CD4-positive, alpha-beta T cell treated with Interleukin-4 for 1 hour (primary cell): ENCODE results near the gene CTNNA3.
A peak's percentile ranks its signal among the peaks of the same experiment; 100 is the strongest.
"Not testable (repeated sequence)": the region's sequence is repeated elsewhere in the genome, so short reads cannot be mapped to it uniquely, and the experiment has no call there.

Experiments
- DNase-seq, 2 donors: peaks; one replicate each; pipeline ENCODE4 v3.0.0-alpha.2; 2020 to 2022

CTNNA3 gene

GRCh38 chr10:67696029-67696428, at the start of gene CTNNA3:
Gene CTNNA3 (minus strand): TSS chr10:67696195.
- no peak for DNase-seq

- DNase-seq = peak in 1 of 2 donors; percentile 28
These were observed 39.4 kb upstream of the CTNNA3 start for GRCh38 chr10:67735430-67735829.

GRCh38 chr10:67733511-67733910, 37.5 kb upstream of the CTNNA3 start:
- DNase-seq = no peak

- DNase-seq = no peak
These were observed 29.6 kb upstream of the CTNNA3 start for GRCh38 chr10:67725567-67725966.

GRCh38 chr10:67723601-67724000, 27.6 kb upstream of the CTNNA3 start:
- no peak for DNase-seq

GRCh38 chr10:67722113-67722512, 26.1 kb upstream of the CTNNA3 start:
- DNase-seq = no peak

- not testable (repeated sequence) for DNase-seq
These were observed 20.5 kb upstream of the CTNNA3 start for GRCh38 chr10:67716455-67716854.

- DNase-seq = no peak
These were observed 9.9 kb upstream of the CTNNA3 start for GRCh38 chr10:67705921-67706320.

GRCh38 chr10:67699613-67700270, 3.7 kb upstream of the CTNNA3 start:
- DNase-seq = not testable (repeated sequence)

GRCh38 chr10:67698164-67698563, 2.2 kb upstream of the CTNNA3 start:
- DNase-seq = no peak

GRCh38 chr10:67697724-67698131, 1.7 kb upstream of the CTNNA3 start:
- peak; percentile 20 to 66 for DNase-seq

- no peak for DNase-seq
These were observed 684 bp upstream of the CTNNA3 start for GRCh38 chr10:67696679-67697078.

- DNase-seq = no peak
These were observed 440 bp downstream of the CTNNA3 start for GRCh38 chr10:67695555-67695954.

GRCh38 chr10:67691861-67692260, 4.1 kb downstream of the CTNNA3 start:
- DNase-seq = not testable (repeated sequence)

GRCh38 chr10:67690540-67690939, 5.5 kb downstream of the CTNNA3 start:
- DNase-seq = not testable (repeated sequence)

GRCh38 chr10:67684140-67684539, 11.9 kb downstream of the CTNNA3 start:
- not testable (repeated sequence) for DNase-seq

- DNase-seq = no peak
These were observed 17.5 kb downstream of the CTNNA3 start for GRCh38 chr10:67678335-67678974.

GRCh38 chr10:67676208-67676825, 19.7 kb downstream of the CTNNA3 start:
- no peak for DNase-seq

GRCh38 chr10:67670401-67670800, 25.6 kb downstream of the CTNNA3 start:
- no peak for DNase-seq

GRCh38 chr10:67669978-67670377, 26.0 kb downstream of the CTNNA3 start:
- no peak for DNase-seq

GRCh38 chr10:67668448-67668847, 27.5 kb downstream of the CTNNA3 start:
- DNase-seq = no peak

- no peak for DNase-seq
These were observed 29.0 kb downstream of the CTNNA3 start for GRCh38 chr10:67667035-67667425.

- DNase-seq = peak in 1 of 2 donors; percentile 38
These were observed 29.5 kb downstream of the CTNNA3 start for GRCh38 chr10:67666416-67667034.

- DNase-seq = no peak
These were observed 30.5 kb downstream of the CTNNA3 start for GRCh38 chr10:67665491-67665890.
